ENCODE results near the gene PPM1G.

PPM1G gene

GRCh38 chr2:27347641-27348040 lies 61.8 kb downstream of the PPM1G start:
- H3K36me3 Mint-ChIP-seq = peaks cover 2% of the 10 kb centered on the region
- H3K4me1 Mint-ChIP-seq (ENCODE audit: low read depth) = peaks cover 38% of the 10 kb centered on the region
- no peaks in the 10 kb centered on the region for H3K9me3 Mint-ChIP-seq (ENCODE audit: low read depth)
- no peaks in the 10 kb centered on the region for H3K27me3 Mint-ChIP-seq
- H3K27ac Mint-ChIP-seq = no peak overlapping the region
- H3K4me3 Mint-ChIP-seq = no peak overlapping the region

GRCh38 chr2:27336173-27336572 lies 73.2 kb downstream of the PPM1G start:
- H3K4me1 Mint-ChIP-seq (ENCODE audit: low read depth) = no peaks in the 10 kb centered on the region
- H3K27me3 Mint-ChIP-seq = no peaks in the 10 kb centered on the region
- no peaks in the 10 kb centered on the region for H3K9me3 Mint-ChIP-seq (ENCODE audit: low read depth)
- H3K4me3 Mint-ChIP-seq = no peak overlapping the region
- no peak overlapping the region for H3K27ac Mint-ChIP-seq
- H3K36me3 Mint-ChIP-seq = peaks cover 3% of the 10 kb centered on the region

- no peak overlapping the region for H3K27ac Mint-ChIP-seq
Measured at GRCh38 chr2:27335311-27335710, 74.1 kb downstream of the PPM1G start.

More at GRCh38 chr2:27335311-27335710, 74.1 kb downstream of the PPM1G start:
- Mint-ChIP-seq H3K4me3 (no peak overlapping the region), H3K4me1 (ENCODE audit: low read depth) (no peaks in the 10 kb centered on the region), H3K9me3 (ENCODE audit: low read depth) (no peaks in the 10 kb centered on the region), H3K36me3 (peaks cover 3% of the 10 kb centered on the region), H3K27me3 (no peaks in the 10 kb centered on the region)
